Measurements from ENCODE around the gene ABHD17A.
"Not testable (repeated sequence)": the region's sequence is repeated elsewhere in the genome, so short reads cannot be mapped to it uniquely, and the experiment has no call there.

ABHD17A gene

GRCh38 chr19:1885398-1886119 lies at the start of gene ABHD17A:
Gene ABHD17A, minus strand, starts transcription at chr19:1885496. Its CDS starts 3,930 bp downstream, at chr19:1881566.
- in situ Hi-C loops (cut with HindIII; ENCODE audit: low sequenced_read_pairs), result not testable (repeated sequence)

- in situ Hi-C loops (cut with HindIII; ENCODE audit: low sequenced_read_pairs), result no loop called here
These were observed 48.6 kb upstream of the ABHD17A start for GRCh38 chr19:1933942-1934341.

- in situ Hi-C loops (cut with HindIII; ENCODE audit: low sequenced_read_pairs), result no loop called here
These were observed 47.9 kb upstream of the ABHD17A start for GRCh38 chr19:1933244-1933643.

GRCh38 chr19:1932395-1932794 lies 47.1 kb upstream of the ABHD17A start:
- in situ Hi-C loops (cut with HindIII; ENCODE audit: low sequenced_read_pairs), result no loop called here

- in situ Hi-C loops (cut with HindIII; ENCODE audit: low sequenced_read_pairs), result no loop called here
These were observed 46.1 kb upstream of the ABHD17A start for GRCh38 chr19:1931445-1931844.

GRCh38 chr19:1929021-1929742 lies 43.9 kb upstream of the ABHD17A start:
- in situ Hi-C loops (cut with HindIII; ENCODE audit: low sequenced_read_pairs), result no loop called here

GRCh38 chr19:1925544-1925943 lies 40.2 kb upstream of the ABHD17A start:
- in situ Hi-C loops (cut with HindIII; ENCODE audit: low sequenced_read_pairs), result no loop called here

- in situ Hi-C loops (cut with HindIII; ENCODE audit: low sequenced_read_pairs), result no loop called here
These were observed 39.1 kb upstream of the ABHD17A start for GRCh38 chr19:1924320-1924961.

GRCh38 chr19:1923319-1923718 lies 38.0 kb upstream of the ABHD17A start:
- in situ Hi-C loops (cut with HindIII; ENCODE audit: low sequenced_read_pairs), result no loop called here

- in situ Hi-C loops (cut with HindIII; ENCODE audit: low sequenced_read_pairs), result no loop called here
These were observed 37.5 kb upstream of the ABHD17A start for GRCh38 chr19:1922803-1923202.

- in situ Hi-C loops (cut with HindIII; ENCODE audit: low sequenced_read_pairs), result no loop called here
These were observed 36.5 kb upstream of the ABHD17A start for GRCh38 chr19:1921825-1922224.

GRCh38 chr19:1921326-1921725 lies 36.0 kb upstream of the ABHD17A start:
- in situ Hi-C loops (cut with HindIII; ENCODE audit: low sequenced_read_pairs), result no loop called here

GRCh38 chr19:1920644-1921043 lies 35.3 kb upstream of the ABHD17A start:
- in situ Hi-C loops (cut with HindIII; ENCODE audit: low sequenced_read_pairs), result no loop called here

- in situ Hi-C loops (cut with HindIII; ENCODE audit: low sequenced_read_pairs), result no loop called here
These were observed 33.7 kb upstream of the ABHD17A start for GRCh38 chr19:1918975-1919374.

GRCh38 chr19:1917926-1918325 lies 32.6 kb upstream of the ABHD17A start:
- in situ Hi-C loops (cut with HindIII; ENCODE audit: low sequenced_read_pairs), result no loop called here

- in situ Hi-C loops (cut with HindIII; ENCODE audit: low sequenced_read_pairs), result no loop called here
These were observed 31.9 kb upstream of the ABHD17A start for GRCh38 chr19:1917146-1917545.

- in situ Hi-C loops (cut with HindIII; ENCODE audit: low sequenced_read_pairs), result no loop called here
These were observed 29.6 kb upstream of the ABHD17A start for GRCh38 chr19:1914826-1915341.

- in situ Hi-C loops (cut with HindIII; ENCODE audit: low sequenced_read_pairs), result no loop called here
These were observed 28.7 kb upstream of the ABHD17A start for GRCh38 chr19:1913781-1914577.

- in situ Hi-C loops (cut with HindIII; ENCODE audit: low sequenced_read_pairs), result no loop called here
These were observed 27.6 kb upstream of the ABHD17A start for GRCh38 chr19:1912760-1913505.

- in situ Hi-C loops (cut with HindIII; ENCODE audit: low sequenced_read_pairs), result no loop called here
These were observed 26.7 kb upstream of the ABHD17A start for GRCh38 chr19:1911995-1912394.
